ENCODE data around the gene SAMD14.

GRCh38 chr17:50134206-50135110, 4.5 kb upstream of the SAMD14 start:
- TF ChIP-seq POLR2A (IDR thresholded peaks at IDR 0.05; ENCODE audit: low read depth, low read length) (no peak), SPI1 (IDR thresholded peaks at IDR 0.05; ENCODE audit: low read depth, low read length) (no peak), POLR2AphosphoS5 (IDR thresholded peaks at IDR 0.05; ENCODE audit: low read depth, low read length) (0 out of 2 replicates have a peak, but pooled peaks have one; percentile 35), TAF1 (IDR thresholded peaks at IDR 0.05; ENCODE audit: low read depth, low read length) (no peak), PAX5 (IDR thresholded peaks at IDR 0.05; ENCODE audit: insufficient read depth, low read length, severe bottlenecking) (no peak)

All from GM12891 (cell line).